ENCODE measurements around the gene TTLL9.

The TTLL9 gene

DNA sequence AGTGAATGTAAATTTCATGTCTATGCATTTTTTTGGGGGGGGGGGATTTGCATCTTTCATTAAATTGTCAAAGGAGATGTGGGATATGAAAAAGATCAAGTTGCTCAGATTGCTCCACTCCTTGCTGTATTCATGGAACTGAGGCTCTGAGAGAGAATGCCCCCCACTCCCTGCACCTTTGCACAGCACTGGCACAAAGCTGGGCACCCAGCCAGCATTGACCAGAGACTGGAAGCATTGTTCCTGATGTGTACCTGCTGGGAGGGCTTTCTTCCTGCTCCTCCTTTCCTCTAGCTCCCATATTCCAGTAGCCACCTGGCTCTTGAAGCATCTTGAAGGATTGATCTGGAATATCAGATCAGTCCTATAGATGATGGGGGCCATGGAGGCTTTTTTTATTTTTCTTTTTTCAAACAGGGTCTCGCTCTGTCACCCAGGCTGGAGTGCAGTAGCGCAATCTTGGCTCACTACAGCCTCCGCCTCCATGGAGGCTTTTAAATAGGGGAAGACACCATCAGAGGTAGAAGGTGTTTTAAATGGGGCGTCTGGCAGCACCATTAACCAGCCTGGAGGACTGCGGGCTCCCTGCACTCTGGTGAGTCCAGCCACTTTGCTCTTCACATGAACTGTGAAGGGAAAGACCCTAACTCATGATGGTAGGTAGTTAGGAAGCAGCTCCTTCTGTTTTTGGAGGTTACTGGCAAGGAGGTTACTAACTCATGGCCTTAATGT is 11.0 kb upstream of the TTLL9 start:
- H3K4me3 ChIP-seq (ENCODE audit: low read depth, low read length), result no peak overlapping the region
- TF ChIP-seq, protein P1, sequence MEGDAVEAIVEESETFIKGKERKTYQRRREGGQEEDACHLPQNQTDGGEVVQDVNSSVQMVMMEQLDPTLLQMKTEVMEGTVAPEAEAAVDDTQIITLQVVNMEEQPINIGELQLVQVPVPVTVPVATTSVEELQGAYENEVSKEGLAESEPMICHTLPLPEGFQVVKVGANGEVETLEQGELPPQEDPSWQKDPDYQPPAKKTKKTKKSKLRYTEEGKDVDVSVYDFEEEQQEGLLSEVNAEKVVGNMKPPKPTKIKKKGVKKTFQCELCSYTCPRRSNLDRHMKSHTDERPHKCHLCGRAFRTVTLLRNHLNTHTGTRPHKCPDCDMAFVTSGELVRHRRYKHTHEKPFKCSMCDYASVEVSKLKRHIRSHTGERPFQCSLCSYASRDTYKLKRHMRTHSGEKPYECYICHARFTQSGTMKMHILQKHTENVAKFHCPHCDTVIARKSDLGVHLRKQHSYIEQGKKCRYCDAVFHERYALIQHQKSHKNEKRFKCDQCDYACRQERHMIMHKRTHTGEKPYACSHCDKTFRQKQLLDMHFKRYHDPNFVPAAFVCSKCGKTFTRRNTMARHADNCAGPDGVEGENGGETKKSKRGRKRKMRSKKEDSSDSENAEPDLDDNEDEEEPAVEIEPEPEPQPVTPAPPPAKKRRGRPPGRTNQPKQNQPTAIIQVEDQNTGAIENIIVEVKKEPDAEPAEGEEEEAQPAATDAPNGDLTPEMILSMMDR (IDR thresholded peaks at IDR 0.05; ENCODE audit: low read depth, low read length, missing control alignments), result no peak
- DNase-seq (ENCODE audit: low read depth), result no peak

DNA sequence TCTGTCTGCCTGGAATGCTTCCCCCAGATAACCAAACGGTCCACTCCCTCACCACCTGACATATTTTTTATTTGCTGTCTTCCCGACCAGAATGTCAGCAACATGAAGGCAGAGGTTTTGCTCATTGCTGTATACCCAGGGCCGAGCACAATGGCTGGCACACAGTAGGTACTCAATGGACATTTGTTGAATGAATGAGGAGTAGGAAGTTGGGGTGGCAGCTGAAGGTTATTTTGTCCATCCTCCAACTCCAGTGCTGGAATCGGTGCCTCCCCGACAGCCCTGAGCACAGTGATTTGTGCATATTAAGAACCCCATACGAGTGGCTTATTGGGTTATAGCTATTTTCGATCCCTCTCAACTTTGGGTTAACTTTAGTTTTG is 10.4 kb upstream of the TTLL9 start:
- TF ChIP-seq, protein P1 (IDR thresholded peaks at IDR 0.05; ENCODE audit: low read depth, low read length, missing control alignments), result no peak
- no peak overlapping the region for H3K4me3 ChIP-seq (ENCODE audit: low read depth, low read length)
- no peak for DNase-seq (ENCODE audit: low read depth)

DNA sequence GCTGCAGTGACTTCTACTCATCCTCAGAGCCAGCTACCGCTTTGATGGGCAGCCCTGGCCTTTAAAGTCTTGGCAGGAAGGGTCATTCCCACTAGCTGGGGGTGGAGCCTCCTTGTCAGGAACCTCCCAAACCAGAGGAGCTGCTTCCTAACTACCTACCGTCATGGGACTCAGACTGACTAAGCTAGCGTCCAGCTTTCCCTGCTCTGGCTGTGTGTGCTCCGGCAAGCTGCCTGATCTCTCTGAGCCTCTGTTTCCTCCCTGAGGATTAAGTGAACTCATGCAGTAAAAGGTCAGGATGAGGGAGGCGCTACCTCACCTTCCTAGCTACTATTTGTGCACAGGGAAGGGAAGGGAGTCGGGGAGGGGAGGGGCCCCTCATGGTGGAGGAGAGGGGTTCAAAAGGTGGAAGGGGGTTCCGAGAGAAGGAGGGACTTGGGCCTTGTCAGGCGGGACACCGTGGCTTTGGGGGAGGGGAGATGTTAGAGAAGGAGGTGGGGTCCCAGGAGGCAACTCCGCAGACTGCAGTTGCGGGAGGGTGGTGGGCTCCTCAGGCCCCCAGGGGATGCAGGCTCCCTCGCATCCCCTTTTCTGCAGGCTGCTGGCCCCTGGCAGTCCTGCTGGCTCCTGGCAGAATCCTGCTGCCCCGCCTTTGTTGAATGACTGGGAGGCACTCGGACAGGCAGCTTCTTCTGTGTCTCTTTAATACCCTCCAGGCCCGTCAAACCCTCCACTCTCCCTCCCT is 9.9 kb upstream of the TTLL9 start:
- DNase-seq (ENCODE audit: low read depth), result no peak

DNA sequence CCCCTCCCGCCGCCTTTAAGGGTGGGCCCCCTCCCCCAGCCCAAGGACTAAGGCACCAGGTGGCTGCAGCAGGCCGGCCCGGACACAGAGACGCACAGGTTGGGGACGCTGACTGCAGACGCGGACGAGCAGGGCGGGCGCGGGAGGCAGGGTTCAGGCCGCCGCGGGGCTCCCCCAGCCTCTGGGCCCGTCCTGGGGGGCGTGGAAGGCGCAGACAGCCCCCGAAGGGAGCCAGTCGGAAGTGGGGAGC is 9.4 kb upstream of the TTLL9 start:
- DNase-seq (ENCODE audit: low read depth), result no peak
- TF ChIP-seq, protein P1 (IDR thresholded peaks at IDR 0.05; ENCODE audit: low read depth, low read length, missing control alignments), result no peak
- peak overlapping the region; percentile 56 for H3K4me3 ChIP-seq (ENCODE audit: low read depth, low read length)

More for the DNA sequence above, 9.9 kb upstream of the TTLL9 start:
- H3K4me3 ChIP-seq (ENCODE audit: low read depth, low read length), result no peak overlapping the region
- TF ChIP-seq, protein P1 (IDR thresholded peaks at IDR 0.05; ENCODE audit: low read depth, low read length, missing control alignments), result no peak

DNA sequence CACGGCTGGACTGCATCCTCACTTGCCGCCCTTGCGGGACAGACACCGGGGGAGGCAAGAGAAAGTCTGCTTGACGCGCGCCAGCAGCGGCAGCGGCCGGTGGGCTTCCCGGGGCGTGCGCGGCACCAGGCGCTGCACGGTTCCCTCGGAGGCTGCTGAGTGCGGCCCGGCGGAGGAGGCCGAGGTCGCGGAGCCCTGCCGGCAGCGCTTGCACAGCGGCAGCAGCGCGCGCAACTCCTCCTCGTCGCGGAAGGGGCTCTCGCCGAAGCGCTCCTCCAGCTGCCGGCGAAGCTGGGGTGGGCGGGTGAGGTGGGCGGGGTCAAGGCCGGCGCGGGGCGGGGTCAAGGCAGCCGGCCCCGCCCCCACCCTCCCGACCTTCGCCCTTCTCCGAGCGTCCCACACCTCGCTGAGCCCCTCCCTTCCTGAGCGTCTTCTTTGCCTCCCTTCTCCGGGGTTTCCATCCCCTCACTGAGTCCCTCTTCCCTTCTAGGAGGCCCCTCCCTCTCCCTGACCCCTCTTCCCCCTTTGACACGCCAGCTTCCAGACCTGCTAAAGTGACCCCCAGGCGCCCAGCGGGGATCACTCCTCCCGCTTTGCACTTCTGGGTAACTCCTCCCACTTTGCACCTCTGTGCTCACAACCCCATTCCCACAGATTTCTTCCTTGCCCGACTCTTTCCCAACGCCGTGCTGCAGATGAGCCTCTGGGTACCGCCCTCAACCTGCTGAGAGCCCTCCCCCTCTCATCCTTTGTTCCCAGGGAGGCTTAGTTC is 8.9 kb upstream of the TTLL9 start:
- peak overlapping the region; percentile 56 for H3K4me3 ChIP-seq (ENCODE audit: low read depth, low read length)
- DNase-seq (ENCODE audit: low read depth), result no peak
- TF ChIP-seq, protein P1 (IDR thresholded peaks at IDR 0.05; ENCODE audit: low read depth, low read length, missing control alignments), result no peak

DNA sequence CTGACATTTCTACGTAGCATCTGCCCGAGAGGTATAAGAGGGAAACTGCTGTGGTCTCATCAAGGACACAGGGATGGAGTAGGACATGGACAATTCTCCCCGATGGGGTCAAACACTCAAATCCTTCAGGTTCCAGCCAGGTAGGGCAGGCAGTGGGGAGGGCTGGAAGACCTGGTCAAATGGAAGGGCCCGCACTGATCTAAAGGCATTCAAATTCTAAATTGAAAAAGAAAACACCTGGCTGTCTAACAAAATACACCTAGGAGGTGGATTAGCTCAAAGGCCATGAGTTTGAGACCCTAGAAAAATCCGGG is 8.3 kb upstream of the TTLL9 start:
- no peak for DNase-seq (ENCODE audit: low read depth)
- H3K4me3 ChIP-seq (ENCODE audit: low read depth, low read length), result no peak overlapping the region
- TF ChIP-seq, protein P1 (IDR thresholded peaks at IDR 0.05; ENCODE audit: low read depth, low read length, missing control alignments), result no peak

All from GM12864 (cell line).